Right cardiac atrium (tissue), 5 donors: ENCODE data around the gene DUSP8. TPM values are rescaled to one million over a fixed set of nuclear protein-coding genes. Genes with fewer than 3 reads are reported as not detected.

Source experiments
- ATAC-seq, 2 donors: fragments of 200-7000 bp; cut with Tn5 transposase; one replicate each; pipeline versions ENCODE4 v1.8.0 to v1.9.1; 2020; ENCODE audit warnings: moderate library complexity in 2 of 2, mild to moderate bottlenecking in 1 of 2
- DNase-seq, 3 donors: peaks; one replicate each; pipeline ENCODE4 v3.0.0-alpha.2; 2020
- H3K27ac ChIP-seq: one replicate; pipeline ENCODE4 v1.5.1; 2013; ENCODE audit warnings: mild to moderate bottlenecking, low read length, control low read depth, moderate library complexity
- H3K27me3 ChIP-seq: one replicate; pipeline ENCODE4 v1.6.1; 2013; ENCODE audit not compliant: control insufficient read depth, insufficient read depth
- H3K4me1 ChIP-seq: one replicate; pipeline ENCODE4 v1.6.1; 2013; ENCODE audit warnings: low read length; ENCODE audit not compliant: control insufficient read depth, insufficient read depth
- H3K4me3 ChIP-seq: one replicate; pipeline ENCODE4 v1.5.1; 2013; ENCODE audit warnings: low read length, control low read depth
- H3K9me3 ChIP-seq: one replicate; pipeline ENCODE4 v1.6.1; 2013; ENCODE audit warnings: low read length; ENCODE audit not compliant: control insufficient read depth
- WGBS: extraction: QIAGEN DNeasy Blood & Tissue Kit; methylation state at CpG from one replicate; pipeline ENCODE4 v1.1.7; 2013; 5-methylcytosine and 5-hydroxymethylcytosine counted together
- intact Hi-C, 4 donors: fragments of 100-400 bp; cut with DNase I; formaldehyde crosslinking; loops; one replicate each; pipeline versions ENCODE4 v1.11.0 to v1.14.0; 2022 to 2023
- polyA plus RNA-seq: library from polyadenylated mRNA; stranded (reverse); fragments of 200-250 nt; gene quantifications from one replicate; pipeline ENCODE4 v1.2.3, GENCODE V29; 2013
- total RNA-seq, 4 donors: library from RNA; stranded (reverse); fragmentation: NEBNext Ultra II Directional; extraction: Animal tissue kit (Norgen Biotek cat#: 25700); gene quantifications; one replicate each; pipeline ENCODE4 v1.2.1, GENCODE V29; 2021
- donor health status: healthy with polysubstance abuse.
- donor health status: DM: no; HTN: yes; CAD: no.
- donor health status: DM: no; HTN: no; CAD: no.
- donor health status: DM: no; HTN: yes; CAD: no; lungs with severe emphysema.
- donor health status: DM: yes; HTN: yes; CAD: no.

The DUSP8 gene
- total and polyA plus RNA-seq, 5 donors, result 10.1 to 15.6 (median 13.3) TPM

- peaks cover 2% of the 10 kb centered on the region for H3K4me1 ChIP-seq
- H3K4me3 ChIP-seq, result no peak overlapping the region
- intact Hi-C loops, result loop anchor here in 3 of 4 donors (10.0 kb wide), 1 partner anchor 75 kb away; the partner anchor contains the start of genes KRTAP5-4 (in 3 of the 3) and KRTAP5-5 (in 3 of the 3)
- H3K27me3 ChIP-seq, result no peaks in the 10 kb centered on the region
- ATAC-seq, result no peak
- H3K9me3 ChIP-seq, result no peaks in the 10 kb centered on the region
- peak overlapping the region; percentile 75 for H3K27ac ChIP-seq
- peak in 2 of 3 donors; percentile 32 to 45 for DNase-seq
- WGBS, result 79% methylated on average over 13 of the region's 13 CpGs
Measured at GRCh38 chr11:1549338-1550330, 22.4 kb downstream of the DUSP8 start.

- intact Hi-C loops, result loop anchor here in 3 of 4 donors (10.0 kb wide), 1 partner anchor 76 kb away; the partner anchor contains the start of genes KRTAP5-4 (in 3 of the 3) and KRTAP5-5 (in 3 of the 3)
- ATAC-seq (peak; percentile 73 to 77), DNase-seq (peak; percentile 72 to 85 (median 81))
- Histone ChIP-seq H3K4me3 (no peak overlapping the region), H3K4me1 (no peaks in the 10 kb centered on the region), H3K9me3 (no peaks in the 10 kb centered on the region), H3K27me3 (no peaks in the 10 kb centered on the region), H3K27ac (peak overlapping the region; percentile 77)
- 11% methylated on average over 34 of the region's 34 CpGs for WGBS
Measured at GRCh38 chr11:1548221-1549070, 23.6 kb downstream of the DUSP8 start.

GRCh38 chr11:1547467-1548098 lies 24.5 kb downstream of the DUSP8 start:
- Histone ChIP-seq H3K27me3 (no peaks in the 10 kb centered on the region), H3K9me3 (no peaks in the 10 kb centered on the region), H3K27ac (peak overlapping the region; percentile 30), H3K4me1 (no peaks in the 10 kb centered on the region), H3K4me3 (peak overlapping the region; percentile 30)
- 13% methylated on average over 33 of the region's 33 CpGs for WGBS
- ATAC-seq (peak; percentile 12 to 16), DNase-seq (peak in 1 of 3 donors; percentile 19)
- intact Hi-C loops, result loop anchor here in 3 of 4 donors (10.0 kb wide), 1 partner anchor 77 kb away; the partner anchor contains the start of genes KRTAP5-4 (in 3 of the 3) and KRTAP5-5 (in 3 of the 3)

GRCh38 chr11:1546536-1547466 lies 25.3 kb downstream of the DUSP8 start:
- H3K27ac ChIP-seq, result no peak overlapping the region
- WGBS, result 1% methylated on average over 106 of the region's 106 CpGs
- intact Hi-C loops, result loop anchor here in 3 of 4 donors (10.0 kb wide), 1 partner anchor 78 kb away; the partner anchor contains the start of genes KRTAP5-4 (in 3 of the 3) and KRTAP5-5 (in 3 of the 3)
- H3K4me1 ChIP-seq, result no peaks in the 10 kb centered on the region
- DNase-seq (peak in 2 of 3 donors; percentile 78 to 81), ATAC-seq (peak; percentile 50 to 59)
- H3K4me3 ChIP-seq, result peak overlapping the region; percentile 30
- no peaks in the 10 kb centered on the region for H3K27me3 ChIP-seq
- no peaks in the 10 kb centered on the region for H3K9me3 ChIP-seq

GRCh38 chr11:1546077-1546535 lies 26.0 kb downstream of the DUSP8 start:
- DNase-seq, result peak in 2 of 3 donors; percentile 53 to 56
- no peak for ATAC-seq
- intact Hi-C loops, result loop anchor here in 3 of 4 donors (10.0 kb wide), 1 partner anchor 79 kb away; the partner anchor contains the start of genes KRTAP5-4 (in 3 of the 3) and KRTAP5-5 (in 3 of the 3)
- Histone ChIP-seq H3K27ac (no peak overlapping the region), H3K4me1 (no peaks in the 10 kb centered on the region), H3K9me3 (no peaks in the 10 kb centered on the region), H3K27me3 (no peaks in the 10 kb centered on the region), H3K4me3 (no peak overlapping the region)
- WGBS, result 18% methylated on average over 18 of the region's 18 CpGs

GRCh38 chr11:1545432-1545831 lies 26.6 kb downstream of the DUSP8 start:
- Histone ChIP-seq H3K9me3 (no peaks in the 10 kb centered on the region), H3K27me3 (no peaks in the 10 kb centered on the region), H3K4me3 (no peak overlapping the region), H3K27ac (no peak overlapping the region), H3K4me1 (no peaks in the 10 kb centered on the region)
- intact Hi-C loops, result loop anchor here in 3 of 4 donors (10.0 kb wide), 1 partner anchor 79 kb away; the partner anchor contains the start of genes KRTAP5-4 (in 3 of the 3) and KRTAP5-5 (in 3 of the 3)
- WGBS, result 75% methylated on average over 5 of the region's 5 CpGs
- ATAC-seq (no peak), DNase-seq (no peak)

- ATAC-seq (no peak), DNase-seq (peak in 2 of 3 donors; percentile 9 to 44)
- Histone ChIP-seq H3K4me3 (no peak overlapping the region), H3K27me3 (no peaks in the 10 kb centered on the region), H3K4me1 (no peaks in the 10 kb centered on the region), H3K27ac (no peak overlapping the region), H3K9me3 (no peaks in the 10 kb centered on the region)
- intact Hi-C loops, result loop anchor here in 3 of 4 donors (5.0 to 10.0 kb wide), 2 partner anchors 33 to 80 kb away; partner anchors contain the start of genes KRTAP5-4 (in 3 of the 3) and KRTAP5-5 (in 3 of the 3)
- 87% methylated on average over 6 of the region's 6 CpGs for WGBS
Measured at GRCh38 chr11:1544536-1544935, 27.5 kb downstream of the DUSP8 start.

GRCh38 chr11:1543606-1544263 lies 28.3 kb downstream of the DUSP8 start:
- ATAC-seq (no peak), DNase-seq (peak in 2 of 3 donors; percentile 46 to 55)
- Histone ChIP-seq H3K4me3 (no peak overlapping the region), H3K27ac (no peak overlapping the region), H3K9me3 (no peaks in the 10 kb centered on the region), H3K27me3 (no peaks in the 10 kb centered on the region), H3K4me1 (no peaks in the 10 kb centered on the region)
- 78% methylated on average over 13 of the region's 13 CpGs for WGBS
- intact Hi-C loops, result loop anchor here in 3 of 4 donors (5.0 to 10.0 kb wide), 2 partner anchors 34 to 81 kb away; partner anchors contain the start of genes KRTAP5-4 (in 3 of the 3) and KRTAP5-5 (in 3 of the 3)
